HG03571 (cell line): ENCODE measurements around the gene SIRPB1.
"Not testable (repeated sequence)": the region's sequence is repeated elsewhere in the genome, so short reads cannot be mapped to it uniquely, and the experiment has no call there.

Experiments used
- ATAC-seq: cut with Tn5 transposase; IDR thresholded peaks from one replicate; pipeline ENCODE4 v1.9.1; 2021; ENCODE audit not compliant: unreplicated experiment

The SIRPB1 gene

DNA sequence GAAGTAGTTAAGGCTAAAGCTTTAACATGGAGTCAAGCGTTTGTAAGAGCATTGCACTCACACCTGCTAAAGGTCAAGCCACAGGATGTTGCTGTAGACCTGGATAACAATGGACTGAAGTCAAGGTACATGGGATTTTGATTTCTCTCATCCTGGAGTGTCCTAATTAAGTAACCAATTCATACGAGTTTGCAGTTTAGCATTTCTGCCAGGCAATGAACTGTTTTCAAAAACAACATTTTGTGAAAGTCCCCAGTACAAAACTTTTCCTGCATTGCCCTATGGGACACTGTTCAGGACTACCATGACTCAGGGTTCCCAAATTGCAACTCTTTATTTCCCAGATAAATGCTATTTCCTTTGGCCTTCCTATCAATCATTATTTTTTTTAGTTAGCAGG, 17.4 kb upstream of the SIRPB1 start:
- no peak for ATAC-seq

DNA sequence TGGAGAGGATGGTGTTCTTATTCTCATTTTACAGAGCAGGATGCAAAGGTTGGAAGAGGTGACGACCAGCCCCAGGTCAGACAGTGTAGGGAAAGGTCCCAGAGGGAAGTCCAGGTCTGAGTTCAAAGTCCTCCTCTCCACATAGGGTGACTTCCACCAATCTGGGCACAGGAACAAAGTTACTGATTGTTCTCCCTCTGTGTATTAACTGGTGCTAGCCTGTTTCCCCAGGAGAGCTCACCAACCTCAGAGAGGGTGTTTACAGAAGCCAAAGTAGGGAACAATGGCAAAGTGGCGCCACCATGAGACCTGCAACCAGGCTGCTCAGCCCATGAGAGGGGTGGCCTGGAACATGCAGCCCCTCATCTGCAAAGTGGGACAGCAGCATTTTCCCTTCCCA, 16.8 kb upstream of the SIRPB1 start:
- no peak for ATAC-seq

DNA sequence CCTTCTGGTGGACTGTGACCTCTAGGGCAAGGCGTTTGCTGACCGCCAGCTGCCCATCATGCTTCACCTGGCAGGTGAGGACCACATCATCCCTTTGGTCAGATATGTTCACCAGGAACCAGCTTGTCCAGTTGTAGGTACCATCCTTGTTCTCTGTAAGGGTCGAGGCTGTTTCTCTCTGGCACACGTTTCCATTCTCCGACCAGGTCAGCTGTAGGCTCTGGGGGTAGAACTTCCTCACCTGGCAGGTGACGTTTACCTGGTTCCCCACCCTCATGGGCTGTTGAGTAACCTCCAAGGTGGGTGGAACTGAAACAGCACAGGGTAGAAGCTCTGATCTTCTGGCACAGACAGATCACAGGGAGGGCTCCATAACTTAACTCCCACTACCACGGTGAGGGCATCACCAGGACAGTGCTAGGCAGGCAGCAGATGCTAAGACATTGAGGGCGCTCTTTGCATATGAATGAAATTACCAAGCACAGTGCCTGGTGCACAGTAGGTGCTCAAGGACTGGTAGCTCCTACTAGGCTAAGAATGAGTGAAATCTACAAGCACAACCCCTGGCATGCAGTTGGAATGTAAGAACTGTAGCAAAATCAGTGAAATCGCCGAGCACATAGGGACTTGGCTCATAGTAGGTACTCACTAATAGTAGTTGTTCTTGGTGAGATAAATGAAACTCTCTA, 15.6 kb upstream of the SIRPB1 start:
- no peak for ATAC-seq

DNA sequence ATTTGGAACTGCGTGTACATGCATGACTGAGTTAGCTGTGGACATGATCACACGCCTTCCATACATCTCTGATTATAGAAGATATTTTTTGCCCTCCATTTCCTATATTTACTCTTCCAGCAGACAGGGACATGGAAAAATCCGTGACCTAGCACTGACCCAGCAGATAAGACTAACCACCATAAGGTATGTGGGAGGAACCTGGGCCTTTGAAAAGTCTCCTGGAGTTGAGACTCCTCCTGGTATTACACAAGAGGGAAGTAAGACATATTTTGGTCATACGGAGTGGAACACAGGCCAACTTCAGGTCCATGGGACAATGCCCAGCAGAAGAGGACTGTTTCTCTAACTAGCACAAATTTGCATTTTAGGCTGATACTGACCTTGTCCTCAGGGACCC, 13.7 kb upstream of the SIRPB1 start:
- no peak for ATAC-seq

DNA sequence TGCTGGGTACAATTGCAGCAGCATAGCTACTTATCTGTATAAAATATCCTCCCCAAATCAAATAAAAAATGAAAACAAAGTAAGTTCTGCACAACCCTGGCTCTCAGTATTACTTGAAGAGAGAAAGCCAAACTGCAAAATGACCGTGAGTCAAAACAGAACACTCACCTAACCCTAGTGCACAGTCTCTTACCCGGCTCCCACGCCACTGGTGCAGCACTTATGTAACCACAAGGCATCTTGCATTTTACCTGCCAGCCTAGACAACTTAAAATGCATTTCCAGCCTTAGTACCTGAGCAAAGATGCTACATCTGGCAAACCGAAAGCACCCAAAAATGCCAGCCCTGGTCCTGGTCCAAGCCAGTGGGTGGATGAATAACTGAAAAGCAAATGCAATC, 12.4 kb upstream of the SIRPB1 start:
- no peak for ATAC-seq

DNA sequence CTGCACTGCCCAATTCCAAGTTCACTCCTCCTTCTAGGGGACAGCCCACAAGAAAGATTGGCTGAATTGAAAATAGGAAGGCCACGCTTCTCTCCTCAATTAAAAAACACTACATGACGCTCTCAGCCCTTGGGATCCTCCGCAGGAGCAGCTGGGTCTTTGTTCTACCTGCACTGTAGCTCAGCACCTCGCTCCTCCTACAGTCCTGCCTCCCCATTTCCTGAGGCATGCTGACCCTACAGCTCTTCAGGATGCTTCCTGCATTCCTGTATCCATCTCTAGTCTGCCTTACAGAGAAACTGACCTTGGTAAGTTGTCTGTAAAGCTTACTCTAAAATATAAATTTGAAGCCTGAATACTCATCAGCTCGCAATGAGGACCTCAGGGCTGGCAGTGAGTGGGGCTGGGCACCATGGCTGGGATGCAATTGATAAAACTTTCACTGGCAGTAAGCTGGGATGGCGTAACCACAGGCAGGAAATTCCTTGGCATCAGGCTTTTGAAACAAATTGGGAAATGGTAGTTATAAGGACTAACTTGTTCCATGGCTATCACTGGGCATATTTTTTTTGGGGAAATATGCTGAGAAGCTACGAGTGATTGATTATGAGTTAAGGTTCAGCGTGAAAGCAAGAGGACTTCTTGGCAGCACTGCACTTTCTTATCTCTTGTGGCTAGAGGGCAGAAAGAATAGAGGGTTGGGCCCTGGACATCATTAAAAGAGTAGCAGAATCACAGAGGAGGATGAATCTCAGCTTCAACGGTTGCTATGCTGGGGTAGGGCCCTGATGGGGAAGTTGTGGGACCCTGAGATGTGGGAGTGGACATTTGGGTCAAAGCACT, 11.7 kb upstream of the SIRPB1 start:
- ATAC-seq: no peak

DNA sequence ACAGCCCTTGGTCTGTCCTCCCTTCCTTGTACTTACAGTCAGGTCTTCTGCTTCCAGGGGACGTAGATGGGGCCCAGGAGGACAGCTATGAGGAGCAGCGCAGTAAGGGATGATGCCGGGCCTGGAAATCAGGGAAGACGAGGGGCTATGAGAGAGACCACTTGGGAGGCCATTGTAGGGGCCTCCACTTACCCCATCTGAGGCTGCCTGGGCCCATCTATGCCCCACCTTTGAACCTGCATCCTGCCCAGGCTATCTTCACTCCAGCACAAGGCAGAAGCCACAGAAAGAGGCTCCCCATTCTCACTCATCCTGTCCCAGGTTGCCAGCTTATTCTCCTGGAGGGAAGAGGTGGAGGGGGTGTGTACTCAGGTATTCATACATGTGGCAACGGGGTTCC, 10.4 kb upstream of the SIRPB1 start:
- no peak for ATAC-seq

DNA sequence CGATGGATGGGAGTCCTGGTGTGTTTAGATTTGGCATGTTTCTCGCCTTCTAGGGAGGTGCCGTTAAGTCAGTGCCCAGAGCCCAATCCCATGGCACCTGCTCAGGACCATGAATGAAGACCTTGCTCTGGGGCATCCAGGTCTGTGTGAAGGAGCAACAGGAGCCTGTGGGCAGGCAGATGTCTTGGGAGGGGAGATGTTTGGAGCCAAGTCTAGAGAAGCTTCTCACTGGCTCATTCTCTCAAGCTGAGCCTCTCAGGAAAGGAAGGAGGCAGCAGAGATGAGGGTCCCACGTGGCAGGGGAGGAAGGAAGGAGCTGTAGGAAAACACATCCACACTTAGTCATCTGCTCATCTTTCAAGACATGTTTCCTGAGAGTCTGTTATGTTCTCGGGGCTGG, 9.5 kb upstream of the SIRPB1 start:
- ATAC-seq: no peak

DNA sequence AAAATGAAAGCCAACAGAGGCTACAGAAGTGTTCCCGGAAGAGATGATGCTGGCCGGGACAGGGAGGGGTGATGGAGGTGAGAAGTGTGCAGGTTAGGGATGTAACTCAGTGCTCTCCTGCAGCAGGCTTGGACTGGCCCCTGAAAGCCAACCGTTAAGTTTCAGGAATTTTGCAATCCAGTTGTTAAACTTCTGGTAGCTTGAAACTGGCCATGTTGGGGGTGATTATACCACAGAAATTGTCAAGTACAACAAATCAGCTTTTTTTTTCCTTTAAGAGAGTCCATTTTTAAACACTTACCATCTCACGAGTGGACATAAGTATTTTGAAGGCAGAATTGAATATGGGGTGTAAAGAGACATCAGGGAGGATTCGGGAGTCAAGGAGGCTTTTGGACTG, 8.8 kb upstream of the SIRPB1 start:
- no peak for ATAC-seq

DNA sequence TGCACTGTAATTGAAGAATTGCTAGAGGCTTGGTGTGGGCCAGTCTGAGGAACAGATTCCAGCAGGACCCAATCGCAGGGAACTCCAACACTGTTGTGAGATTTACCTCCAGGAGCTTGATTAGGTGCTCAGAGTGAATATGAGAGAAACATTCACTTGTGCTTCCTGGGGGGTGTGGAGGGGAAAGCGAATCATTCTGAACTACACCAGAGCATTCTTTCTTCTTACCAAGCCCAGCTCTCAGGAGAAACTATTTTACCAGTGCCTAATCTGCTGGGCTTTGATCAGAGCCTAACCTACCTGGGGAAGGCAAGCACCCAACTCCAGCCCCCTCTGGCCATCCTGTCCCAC, 7.4 kb upstream of the SIRPB1 start:
- ATAC-seq: no peak

DNA sequence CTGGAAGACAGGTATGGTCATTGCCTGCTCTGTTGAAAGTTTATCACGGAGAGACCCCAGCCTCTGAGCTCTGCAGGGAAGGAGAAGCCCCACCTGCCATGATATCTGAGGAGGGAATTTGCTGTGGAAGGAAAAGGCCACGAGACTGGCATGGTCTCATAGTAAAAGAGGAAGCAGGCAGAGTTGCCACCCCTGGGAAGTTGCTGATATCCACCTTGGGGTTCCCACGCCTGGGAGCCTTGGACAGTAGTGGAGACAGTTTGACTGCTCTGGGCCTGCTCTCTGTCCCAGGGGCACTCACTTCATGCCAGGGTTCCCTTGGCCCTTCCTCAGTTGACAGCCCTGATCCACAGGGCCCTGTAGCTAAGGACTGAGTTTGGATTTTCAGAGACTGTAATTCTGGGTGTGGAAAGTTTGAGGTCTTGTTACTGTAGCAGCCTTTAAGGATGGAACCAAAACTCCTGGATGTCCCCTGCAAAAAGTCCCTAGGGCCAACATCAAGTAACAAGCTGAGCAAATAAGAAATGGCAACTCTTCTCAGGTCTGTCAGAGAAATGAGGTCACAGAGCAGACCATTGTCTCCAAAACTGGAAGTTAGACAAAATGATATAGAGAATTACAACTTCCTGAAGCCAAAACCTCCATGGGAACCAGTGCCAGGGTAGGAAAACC, 6.9 kb upstream of the SIRPB1 start:
- no peak for ATAC-seq

DNA sequence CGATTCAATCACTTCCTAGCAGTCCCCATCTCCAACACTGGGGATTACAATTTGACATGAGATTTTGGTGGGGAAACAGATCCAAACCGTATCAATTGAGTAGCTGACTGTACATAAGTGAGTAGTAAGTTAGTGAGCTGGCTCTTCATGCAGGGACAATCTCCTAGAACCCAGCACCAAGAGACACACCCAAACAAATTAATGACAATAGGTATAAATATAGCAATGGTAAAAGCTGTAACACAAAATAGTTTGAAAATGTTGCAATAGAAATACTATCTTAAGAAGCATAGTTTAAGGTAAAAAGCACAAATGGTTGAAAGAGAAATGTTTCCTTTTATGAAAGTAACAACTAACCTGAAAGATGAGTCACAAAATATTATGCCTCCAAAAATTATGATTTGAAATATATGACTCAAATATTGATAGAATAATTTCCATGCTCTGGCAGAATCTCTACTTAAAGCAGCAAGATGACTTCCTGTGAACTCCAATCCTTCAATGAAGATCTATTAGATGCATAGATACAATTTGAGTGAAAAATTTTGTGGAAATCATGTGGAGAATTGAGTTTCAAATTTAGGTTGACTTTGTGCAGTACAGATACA, 5.4 kb upstream of the SIRPB1 start:
- ATAC-seq: no peak

DNA sequence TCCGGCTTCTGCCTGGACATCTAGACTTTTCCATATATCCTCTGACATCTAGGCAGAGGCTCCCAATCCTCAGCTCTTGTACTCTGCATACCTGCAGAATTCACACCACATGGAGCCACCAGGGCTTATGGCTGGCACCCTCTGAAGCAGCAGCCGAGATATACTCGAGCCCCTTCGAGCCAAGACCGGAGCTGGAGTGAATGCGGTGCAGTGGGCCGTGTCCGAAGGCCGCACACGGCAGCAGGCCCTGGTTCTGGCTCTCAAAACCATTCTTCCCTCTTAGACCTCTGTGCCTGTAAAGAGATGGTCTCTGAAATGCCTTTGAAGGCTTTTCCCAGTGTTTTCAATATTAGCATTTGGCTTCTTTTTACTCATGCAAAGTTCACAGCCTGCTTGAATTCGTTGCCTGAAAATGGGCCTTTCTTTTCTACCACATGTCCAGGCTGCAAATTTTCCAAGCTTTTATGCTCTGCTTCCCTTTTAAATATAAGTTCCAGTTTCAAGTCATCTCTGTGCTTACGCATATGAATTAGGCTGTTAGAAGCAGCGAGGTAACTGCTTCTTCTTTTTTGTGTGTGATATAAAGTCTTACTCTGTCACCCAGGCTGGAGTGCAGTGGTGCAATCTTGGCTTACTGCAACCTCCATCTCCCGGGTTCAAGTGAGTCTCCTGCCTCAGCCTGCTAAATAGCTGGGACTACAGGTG, 3.8 kb upstream of the SIRPB1 start:
- ATAC-seq: no peak

DNA sequence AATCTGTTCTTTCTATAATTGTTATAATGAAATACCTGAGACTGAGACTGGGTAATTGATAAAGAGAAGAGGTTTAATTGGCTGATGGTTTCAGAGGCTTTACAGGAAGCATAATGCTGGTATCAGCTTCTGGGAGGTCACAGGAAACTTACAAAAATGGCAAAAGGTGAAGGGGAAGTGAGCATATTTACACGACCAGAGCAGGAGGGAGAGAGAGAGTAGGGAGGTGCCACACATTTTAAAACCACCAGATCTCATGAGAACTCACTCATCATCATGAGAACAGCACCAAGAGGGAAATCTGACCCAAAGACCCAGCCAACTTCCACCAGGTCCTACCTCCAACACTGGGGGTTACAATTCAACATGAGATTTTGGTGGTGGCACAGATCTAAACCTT, 2.6 kb upstream of the SIRPB1 start:
- ATAC-seq: no peak

DNA sequence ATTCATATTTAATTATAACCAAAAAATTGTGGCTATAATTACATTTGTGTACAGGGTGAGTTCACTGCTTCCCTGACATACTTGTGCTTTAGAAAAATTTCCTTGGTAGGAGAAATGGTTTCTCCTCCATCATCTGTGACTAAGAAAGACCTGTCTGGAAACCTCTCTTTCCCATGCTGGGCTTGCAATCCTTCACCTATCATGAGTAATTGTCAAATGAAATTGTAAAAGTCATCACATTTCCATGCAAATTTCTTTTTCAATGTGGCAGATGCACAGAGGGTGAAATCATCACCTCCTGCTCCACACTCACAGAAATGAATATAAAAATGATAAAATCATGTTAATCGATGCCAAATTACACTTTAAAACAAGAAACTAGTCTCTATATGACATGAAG, 1.5 kb upstream of the SIRPB1 start:
- ATAC-seq: no peak

DNA sequence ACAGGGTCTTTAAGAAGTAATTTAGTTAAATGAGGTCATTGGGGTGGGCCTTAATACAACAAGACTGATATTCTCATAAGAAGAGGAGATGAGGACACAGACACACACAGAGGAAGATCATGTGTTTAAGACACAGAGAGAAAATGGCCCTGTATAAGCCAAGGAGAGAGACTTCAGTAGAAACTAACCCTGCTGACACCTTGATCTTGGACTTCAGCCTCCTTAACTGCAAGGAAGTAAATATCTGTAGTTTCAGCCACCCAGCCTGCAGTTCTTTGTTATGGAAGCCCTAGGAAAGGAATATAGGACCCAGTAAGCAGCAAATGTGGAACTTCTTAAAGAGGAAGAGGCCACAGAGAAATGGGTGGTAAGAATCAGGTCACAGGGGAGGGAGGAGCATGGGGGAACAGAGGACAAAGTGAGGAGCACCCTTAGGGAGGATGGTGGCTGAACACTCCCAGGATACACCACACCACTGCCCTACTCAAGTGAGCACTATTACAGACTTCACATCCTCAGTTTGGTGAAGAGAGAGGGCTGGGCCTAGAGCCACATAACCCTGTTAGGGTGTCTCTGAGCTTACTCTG, 762 bp downstream of the SIRPB1 start:
- no peak for ATAC-seq

DNA sequence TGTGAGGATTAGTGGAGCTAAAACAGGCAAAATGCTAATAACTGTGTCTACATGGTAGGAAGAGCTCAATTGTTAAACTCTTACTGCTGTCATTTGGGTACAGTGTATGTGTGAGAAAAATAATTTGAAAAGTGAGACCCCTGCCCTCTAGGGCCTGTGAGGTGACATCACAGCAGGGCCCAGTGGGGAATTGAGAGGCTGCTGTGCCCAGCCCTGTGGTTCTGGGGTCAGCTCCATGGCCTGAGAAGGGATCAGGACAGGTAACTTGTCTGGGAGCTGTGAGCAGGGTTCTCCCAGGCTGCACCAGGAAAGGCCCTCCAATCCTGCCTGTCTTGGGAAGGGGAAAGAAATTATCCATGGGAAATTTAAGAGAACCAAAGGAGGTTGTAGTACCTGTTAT, 1.3 kb downstream of the SIRPB1 start:
- ATAC-seq: no peak

DNA sequence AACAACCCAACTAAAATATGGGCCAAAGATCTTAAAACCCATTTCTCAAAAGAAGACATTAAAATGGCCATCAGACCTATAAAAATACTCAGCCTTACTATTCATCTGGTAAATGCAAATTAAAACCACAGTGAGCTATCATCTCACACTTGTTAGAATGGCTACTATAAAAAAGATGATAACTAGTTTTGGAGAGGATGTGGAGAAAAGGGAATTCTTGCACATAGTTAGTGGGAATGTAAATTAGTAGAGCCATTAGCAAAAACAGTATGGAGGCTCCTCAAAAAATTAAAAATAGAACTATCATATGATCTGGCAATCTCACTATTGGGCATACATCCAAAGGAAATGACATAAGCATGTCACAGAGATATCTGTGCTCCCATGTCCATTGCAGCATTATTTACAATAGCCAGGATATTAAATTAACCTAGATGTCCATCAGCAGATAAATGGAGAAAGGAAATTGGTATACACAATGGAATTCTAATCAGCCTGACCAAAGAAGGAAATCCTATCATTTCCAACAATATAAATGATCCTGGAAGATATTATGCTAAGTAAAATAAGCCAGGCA, 2.9 kb downstream of the SIRPB1 start:
- no peak for ATAC-seq

DNA sequence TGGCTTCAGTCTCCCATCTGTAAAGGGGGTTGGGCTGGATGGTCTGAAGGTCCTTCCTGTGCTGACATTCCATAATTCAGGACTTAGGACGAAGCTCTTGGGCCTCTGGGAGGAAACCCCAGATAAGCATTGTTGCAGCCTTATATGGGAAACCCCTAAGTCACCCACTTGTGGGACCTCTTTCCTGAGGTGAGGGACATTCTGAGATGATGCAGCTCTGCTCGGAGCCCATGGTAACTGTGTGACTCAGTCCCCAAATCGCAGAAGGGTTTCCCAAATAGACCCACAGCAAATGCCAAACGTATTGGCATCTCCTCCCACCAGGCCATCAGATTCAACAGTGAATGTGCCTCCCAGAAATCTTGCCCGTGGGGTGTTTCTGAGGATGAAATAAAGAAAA, 9.4 kb downstream of the SIRPB1 start:
- not testable (repeated sequence) for ATAC-seq

DNA sequence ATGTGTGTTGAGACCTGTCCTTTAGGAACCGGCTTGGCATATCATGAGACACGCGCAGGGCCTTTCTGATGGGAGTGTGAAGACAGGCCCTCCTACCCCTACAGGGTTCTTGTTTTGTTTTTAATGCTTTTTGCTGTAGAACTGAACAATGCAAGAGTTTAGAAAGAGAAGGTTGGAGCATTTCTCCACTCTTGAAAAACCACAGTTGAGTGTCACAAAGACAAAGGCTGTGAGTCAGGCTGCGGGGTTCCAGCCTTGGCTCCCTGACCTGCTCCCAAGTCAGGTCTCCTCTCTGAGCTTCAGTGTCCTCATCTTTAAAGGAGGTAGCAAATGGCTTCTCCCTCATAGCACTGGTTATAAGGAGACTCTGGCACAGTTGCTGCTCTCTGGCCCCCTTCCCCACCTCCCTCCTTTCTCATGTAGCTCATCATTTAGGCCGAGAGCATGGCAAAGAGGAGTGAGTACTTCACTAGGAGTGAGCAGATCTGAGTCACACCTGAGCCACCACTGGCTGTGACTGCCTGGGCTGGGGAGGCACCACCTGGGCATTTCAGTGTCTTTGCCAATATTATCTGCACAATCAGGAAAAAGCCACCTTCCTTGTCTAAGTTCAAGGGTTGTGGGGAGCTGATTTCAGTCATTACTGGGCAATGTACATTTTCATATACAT, 11.0 kb downstream of the SIRPB1 start:
- not testable (repeated sequence) for ATAC-seq
